ENCODE data around the gene OR10K2. TPM values are rescaled to one million over a fixed set of nuclear protein-coding genes. Genes with fewer than 3 reads are reported as not detected.
"Not testable (repeated sequence)": the region's sequence is repeated elsewhere in the genome, so short reads cannot be mapped to it uniquely, and the experiment has no call there.

OR10K2 gene
- total RNA-seq: not detected

GRCh38 chr1:158426137-158426536, at the start of gene OR10K2:
Gene OR10K2, minus strand, starts transcription at chr1:158426237. Its CDS starts 5,371 bp downstream, at chr1:158420866.
- Histone ChIP-seq H3K27ac (ENCODE audit: low read depth, low read length) (no peak within 1 kb of the TSS), H3K9ac (ENCODE audit: low read depth in 1 of 3, low read length in 3 of 3) (no peak within 1 kb of the TSS), H3K4me1 (ENCODE audit: control insufficient read depth in 3 of 3, insufficient read depth in 3 of 3, low read length in 3 of 3) (no peaks in the 10 kb centered on the region), H3K9me3 (ENCODE audit: control insufficient read depth in 3 of 3, low read length in 3 of 3) (no peaks in the 10 kb centered on the region), H3K36me3 (ENCODE audit: control insufficient read depth in 3 of 3, insufficient read depth in 3 of 3, low read length in 3 of 3) (no peaks in the 10 kb centered on the region), H3K27me3 (ENCODE audit: control insufficient read depth in 3 of 3, insufficient read depth in 3 of 3, low read length in 3 of 3) (no peaks in the 10 kb centered on the region), H3K4me3 (ENCODE audit: low read length in 3 of 3) (no peak within 1 kb of the TSS)

GRCh38 chr1:158471920-158472319, 45.9 kb upstream of the OR10K2 start, which contains the start of gene OR10R2:
Gene OR10R2, plus strand, starts transcription at chr1:158472220. Its CDS starts 106 bp downstream, at chr1:158472326.
- Histone ChIP-seq H3K9me3 (ENCODE audit: control insufficient read depth in 3 of 3, low read length in 3 of 3) (no peaks in the 10 kb centered on the region), H3K4me1 (ENCODE audit: control insufficient read depth in 3 of 3, insufficient read depth in 3 of 3, low read length in 3 of 3) (no peaks in the 10 kb centered on the region), H3K9ac (ENCODE audit: low read depth in 1 of 3, low read length in 3 of 3) (no peak within 1 kb of the TSS), H3K4me3 (ENCODE audit: low read length in 3 of 3) (no peak within 1 kb of the TSS), H3K27me3 (ENCODE audit: control insufficient read depth in 3 of 3, insufficient read depth in 3 of 3, low read length in 3 of 3) (no peaks in the 10 kb centered on the region), H3K36me3 (ENCODE audit: control insufficient read depth in 3 of 3, insufficient read depth in 3 of 3, low read length in 3 of 3) (no peaks in the 10 kb centered on the region), H3K27ac (ENCODE audit: low read depth, low read length) (no peak within 1 kb of the TSS)

GRCh38 chr1:158461534-158461933, 35.5 kb upstream of the OR10K2 start, which contains the start of gene OR10K1:
Gene OR10K1, plus strand, starts transcription at chr1:158461834. Its CDS starts 3,728 bp downstream, at chr1:158465562.
- H3K9ac ChIP-seq (ENCODE audit: low read depth in 1 of 3, low read length in 3 of 3): no peak within 1 kb of the TSS
- H3K27ac ChIP-seq (ENCODE audit: low read depth, low read length): no peak within 1 kb of the TSS
- H3K4me3 ChIP-seq (ENCODE audit: low read length in 3 of 3): no peak within 1 kb of the TSS
- no peaks in the 10 kb centered on the region for H3K9me3 ChIP-seq (ENCODE audit: control insufficient read depth in 3 of 3, low read length in 3 of 3)
- H3K36me3 ChIP-seq (ENCODE audit: control insufficient read depth in 3 of 3, insufficient read depth in 3 of 3, low read length in 3 of 3): no peaks in the 10 kb centered on the region
- H3K4me1 ChIP-seq (ENCODE audit: control insufficient read depth in 3 of 3, insufficient read depth in 3 of 3, low read length in 3 of 3): no peaks in the 10 kb centered on the region
- H3K27me3 ChIP-seq (ENCODE audit: control insufficient read depth in 3 of 3, insufficient read depth in 3 of 3, low read length in 3 of 3): no peaks in the 10 kb centered on the region

GRCh38 chr1:158458263-158458662, 32.2 kb upstream of the OR10K2 start:
- Histone ChIP-seq H3K9me3 (ENCODE audit: control insufficient read depth in 3 of 3, low read length in 3 of 3) (no peaks in the 10 kb centered on the region), H3K27ac (ENCODE audit: low read depth, low read length) (no peak overlapping the region), H3K27me3 (ENCODE audit: control insufficient read depth in 3 of 3, insufficient read depth in 3 of 3, low read length in 3 of 3) (no peaks in the 10 kb centered on the region), H3K4me3 (ENCODE audit: low read length in 3 of 3) (no peak overlapping the region), H3K9ac (ENCODE audit: low read depth in 1 of 3, low read length in 3 of 3) (no peak overlapping the region), H3K4me1 (ENCODE audit: control insufficient read depth in 3 of 3, insufficient read depth in 3 of 3, low read length in 3 of 3) (no peaks in the 10 kb centered on the region), H3K36me3 (ENCODE audit: control insufficient read depth in 3 of 3, insufficient read depth in 3 of 3, low read length in 3 of 3) (no peaks in the 10 kb centered on the region)

GRCh38 chr1:158457246-158457645, 31.2 kb upstream of the OR10K2 start:
- H3K9ac ChIP-seq (ENCODE audit: low read depth in 1 of 3, low read length in 3 of 3): no peak overlapping the region
- H3K4me1 ChIP-seq (ENCODE audit: control insufficient read depth in 3 of 3, insufficient read depth in 3 of 3, low read length in 3 of 3): no peaks in the 10 kb centered on the region
- no peaks in the 10 kb centered on the region for H3K9me3 ChIP-seq (ENCODE audit: control insufficient read depth in 3 of 3, low read length in 3 of 3)
- H3K27me3 ChIP-seq (ENCODE audit: control insufficient read depth in 3 of 3, insufficient read depth in 3 of 3, low read length in 3 of 3): no peaks in the 10 kb centered on the region
- no peaks in the 10 kb centered on the region for H3K36me3 ChIP-seq (ENCODE audit: control insufficient read depth in 3 of 3, insufficient read depth in 3 of 3, low read length in 3 of 3)
- no peak overlapping the region for H3K27ac ChIP-seq (ENCODE audit: low read depth, low read length)
- no peak overlapping the region for H3K4me3 ChIP-seq (ENCODE audit: low read length in 3 of 3)

GRCh38 chr1:158454537-158454936, 28.5 kb upstream of the OR10K2 start:
- H3K9ac ChIP-seq (ENCODE audit: low read depth in 1 of 3, low read length in 3 of 3): no peak overlapping the region
- no peak overlapping the region for H3K4me3 ChIP-seq (ENCODE audit: low read length in 3 of 3)

GRCh38 chr1:158445376-158445775, 19.3 kb upstream of the OR10K2 start:
- no peak overlapping the region for H3K9ac ChIP-seq (ENCODE audit: low read depth in 1 of 3, low read length in 3 of 3)
- H3K4me3 ChIP-seq (ENCODE audit: low read length in 3 of 3): no peak overlapping the region
- H3K36me3 ChIP-seq (ENCODE audit: control insufficient read depth in 3 of 3, insufficient read depth in 3 of 3, low read length in 3 of 3): no peaks in the 10 kb centered on the region
- H3K4me1 ChIP-seq (ENCODE audit: control insufficient read depth in 3 of 3, insufficient read depth in 3 of 3, low read length in 3 of 3): no peaks in the 10 kb centered on the region
- H3K27ac ChIP-seq (ENCODE audit: low read depth, low read length): no peak overlapping the region
- peaks cover 0 to 2% (median 0%) of the 10 kb centered on the region in 3 donors for H3K27me3 ChIP-seq (ENCODE audit: control insufficient read depth in 3 of 3, insufficient read depth in 3 of 3, low read length in 3 of 3)
- no peaks in the 10 kb centered on the region for H3K9me3 ChIP-seq (ENCODE audit: control insufficient read depth in 3 of 3, low read length in 3 of 3)

More at GRCh38 chr1:158454537-158454936, 28.5 kb upstream of the OR10K2 start:
- Histone ChIP-seq H3K27ac (ENCODE audit: low read depth, low read length) (no peak overlapping the region), H3K36me3 (ENCODE audit: control insufficient read depth in 3 of 3, insufficient read depth in 3 of 3, low read length in 3 of 3) (no peaks in the 10 kb centered on the region), H3K9me3 (ENCODE audit: control insufficient read depth in 3 of 3, low read length in 3 of 3) (no peaks in the 10 kb centered on the region), H3K4me1 (ENCODE audit: control insufficient read depth in 3 of 3, insufficient read depth in 3 of 3, low read length in 3 of 3) (no peaks in the 10 kb centered on the region), H3K27me3 (ENCODE audit: control insufficient read depth in 3 of 3, insufficient read depth in 3 of 3, low read length in 3 of 3) (no peaks in the 10 kb centered on the region)

GRCh38 chr1:158434741-158435140, 8.7 kb upstream of the OR10K2 start:
- H3K36me3 ChIP-seq (ENCODE audit: control insufficient read depth in 3 of 3, insufficient read depth in 3 of 3, low read length in 3 of 3): no peaks in the 10 kb centered on the region
- no peaks in the 10 kb centered on the region for H3K4me1 ChIP-seq (ENCODE audit: control insufficient read depth in 3 of 3, insufficient read depth in 3 of 3, low read length in 3 of 3)
- no peak overlapping the region for H3K27ac ChIP-seq (ENCODE audit: low read depth, low read length)
- H3K9me3 ChIP-seq (ENCODE audit: control insufficient read depth in 3 of 3, low read length in 3 of 3): no peaks in the 10 kb centered on the region
- no peak overlapping the region for H3K9ac ChIP-seq (ENCODE audit: low read depth in 1 of 3, low read length in 3 of 3)
- no peaks in the 10 kb centered on the region for H3K27me3 ChIP-seq (ENCODE audit: control insufficient read depth in 3 of 3, insufficient read depth in 3 of 3, low read length in 3 of 3)
- no peak overlapping the region for H3K4me3 ChIP-seq (ENCODE audit: low read length in 3 of 3)

- H3K27me3 ChIP-seq (ENCODE audit: control insufficient read depth in 3 of 3, insufficient read depth in 3 of 3, low read length in 3 of 3); H3K4me3 ChIP-seq (ENCODE audit: low read length in 3 of 3); H3K4me1 ChIP-seq (ENCODE audit: control insufficient read depth in 3 of 3, insufficient read depth in 3 of 3, low read length in 3 of 3); H3K9ac ChIP-seq (ENCODE audit: low read depth in 1 of 3, low read length in 3 of 3); H3K9me3 ChIP-seq (ENCODE audit: control insufficient read depth in 3 of 3, low read length in 3 of 3); H3K36me3 ChIP-seq (ENCODE audit: control insufficient read depth in 3 of 3, insufficient read depth in 3 of 3, low read length in 3 of 3); H3K27ac ChIP-seq (ENCODE audit: low read depth, low read length): not testable (repeated sequence)
These were observed 4.1 kb upstream of the OR10K2 start for GRCh38 chr1:158430163-158430562.

- H3K9me3 ChIP-seq (ENCODE audit: control insufficient read depth in 3 of 3, low read length in 3 of 3): no peaks in the 10 kb centered on the region
- no peak overlapping the region for H3K27ac ChIP-seq (ENCODE audit: low read depth, low read length)
- no peaks in the 10 kb centered on the region for H3K27me3 ChIP-seq (ENCODE audit: control insufficient read depth in 3 of 3, insufficient read depth in 3 of 3, low read length in 3 of 3)
- H3K36me3 ChIP-seq (ENCODE audit: control insufficient read depth in 3 of 3, insufficient read depth in 3 of 3, low read length in 3 of 3): no peaks in the 10 kb centered on the region
- no peaks in the 10 kb centered on the region for H3K4me1 ChIP-seq (ENCODE audit: control insufficient read depth in 3 of 3, insufficient read depth in 3 of 3, low read length in 3 of 3)
- H3K9ac ChIP-seq (ENCODE audit: low read depth in 1 of 3, low read length in 3 of 3): no peak overlapping the region
- no peak overlapping the region for H3K4me3 ChIP-seq (ENCODE audit: low read length in 3 of 3)
These were observed 1.0 kb downstream of the OR10K2 start for GRCh38 chr1:158425027-158425426.

GRCh38 chr1:158422212-158422611, 3.8 kb downstream of the OR10K2 start:
- Histone ChIP-seq H3K36me3 (ENCODE audit: control insufficient read depth in 3 of 3, insufficient read depth in 3 of 3, low read length in 3 of 3) (no peaks in the 10 kb centered on the region), H3K9ac (ENCODE audit: low read depth in 1 of 3, low read length in 3 of 3) (no peak overlapping the region), H3K4me1 (ENCODE audit: control insufficient read depth in 3 of 3, insufficient read depth in 3 of 3, low read length in 3 of 3) (no peaks in the 10 kb centered on the region), H3K4me3 (ENCODE audit: low read length in 3 of 3) (no peak overlapping the region), H3K27me3 (ENCODE audit: control insufficient read depth in 3 of 3, insufficient read depth in 3 of 3, low read length in 3 of 3) (no peaks in the 10 kb centered on the region), H3K27ac (ENCODE audit: low read depth, low read length) (no peak overlapping the region), H3K9me3 (ENCODE audit: control insufficient read depth in 3 of 3, low read length in 3 of 3) (no peaks in the 10 kb centered on the region)
